ENCODE data around the gene COL17A1. TPM values are rescaled to one million over a fixed set of nuclear protein-coding genes. Genes with fewer than 3 reads are reported as not detected.

Gene COL17A1
- total and polyA plus RNA-seq, 9 of the 15 experiments (the other 6 are each of a cell fraction or from before 2014, with no cell fraction given): not detected

DNA sequence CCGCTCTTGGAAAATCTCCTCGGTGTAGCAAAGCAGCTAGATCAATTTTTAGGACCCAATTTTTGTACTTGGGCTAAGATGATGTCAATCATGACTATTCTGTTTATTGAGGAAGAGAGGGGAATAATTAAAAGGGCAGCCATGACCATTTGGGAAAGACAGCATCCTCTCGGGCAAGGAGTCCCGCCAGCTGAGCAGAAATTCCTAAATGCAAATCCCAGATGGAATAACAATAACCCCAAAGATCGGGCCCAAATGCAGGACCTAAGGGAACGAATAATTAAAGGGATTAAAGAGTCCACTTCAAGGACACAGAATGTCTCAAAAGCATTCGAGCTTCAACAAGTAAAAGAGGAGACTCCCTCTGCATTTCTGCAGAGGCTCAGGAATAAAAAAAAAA lies 18.7 kb downstream of the COL17A1 start:
- no TSS peak for BruUV-seq (replicated peaks)
- 4% methylated on average over 6 of the region's 7 CpGs for WGBS (ENCODE audit: insufficient coverage, low coverage, missing lambda C conversion rate)
- Histone ChIP-seq H3K4me1 (replicated peaks in 1 of 2; ENCODE audit: control insufficient read depth in 2 of 2, insufficient read depth in 2 of 2, low read length in 2 of 2) (no peaks in the 10 kb centered on the region; a peak in 1 of 5 replicates), H3K9ac (ENCODE audit: insufficient read depth in 1 of 2, low read depth in 2 of 2, low read length in 2 of 2) (no peak overlapping the region), H3K4me3 (no peak overlapping the region), H4K20me1 (replicated peaks; ENCODE audit: control insufficient read depth, insufficient read depth, low read length) (no peaks in the 10 kb centered on the region), H3K36me3 (ENCODE audit: control insufficient read depth, insufficient read depth, low read length) (no peaks in the 10 kb centered on the region), H3K27ac (ENCODE audit: extremely low read depth, low read depth, low read length) (no peak overlapping the region), H3K27me3 (ENCODE audit: control insufficient read depth in 2 of 2, insufficient read depth in 2 of 2, low read length in 2 of 2) (peaks cover 15 to 54% of the 10 kb centered on the region in 2 experiments), H3K9me1 (ENCODE audit: control insufficient read depth, insufficient read depth, low read length) (no peaks in the 10 kb centered on the region), H2AFZ (ENCODE audit: low read depth, low read length) (no peak overlapping the region), H3K79me2 (ENCODE audit: control insufficient read depth, insufficient read depth, low read length) (no peaks in the 10 kb centered on the region), H3K9me3 (replicated peaks; ENCODE audit: control insufficient read depth, insufficient read depth, low read depth, low read length) (no peaks in the 10 kb centered on the region), H3K4me2 (ENCODE audit: insufficient read depth, low read length) (no peak overlapping the region)
- TF ChIP-seq CBX2 (IDR thresholded peaks at IDR 0.05; ENCODE audit: insufficient read depth, low read length, poor library complexity, severe bottlenecking) (peak; percentile 60), RFX7 (CRISPR knock-in tag; IDR thresholded peaks at IDR 0.05) (no peak)
- ATAC-seq (no peak), FAIRE-seq (no peak), DNase-seq (ENCODE audit: extremely low read depth in 1 of 4, low spot score in 3 of 4) (no peak)
- CTCF ChIA-PET (ENCODE audit: low intra/inter-chr PET ratio): no interaction called here
- POLR2A ChIA-PET: interaction anchor here (0.6 to 0.7 kb wide), 2 partner anchors 11 to 55 kb away, joined by 3 read pairs; partner anchors contain the start of gene SFR1
- in situ Hi-C loops (cut with MboI): no loop called here
- intact Hi-C loops (cut with micrococcal nuclease): no loop called here

- FAIRE-seq (no peak), ATAC-seq (no peak), DNase-seq (ENCODE audit: extremely low read depth in 1 of 4, low spot score in 3 of 4) (no peak)
- Histone ChIP-seq H4K20me1 (replicated peaks; ENCODE audit: control insufficient read depth, insufficient read depth, low read length) (no peaks in the 10 kb centered on the region), H3K36me3 (ENCODE audit: control insufficient read depth, insufficient read depth, low read length) (no peaks in the 10 kb centered on the region), H3K79me2 (ENCODE audit: control insufficient read depth, insufficient read depth, low read length) (no peaks in the 10 kb centered on the region), H3K9me1 (ENCODE audit: control insufficient read depth, insufficient read depth, low read length) (no peaks in the 10 kb centered on the region), H3K27me3 (ENCODE audit: control insufficient read depth in 2 of 2, insufficient read depth in 2 of 2, low read length in 2 of 2) (peaks cover 11 to 53% of the 10 kb centered on the region in 2 experiments; a peak in 4 of 5 replicates), H3K4me3 (no peak overlapping the region), H3K9ac (ENCODE audit: insufficient read depth in 1 of 2, low read depth in 2 of 2, low read length in 2 of 2) (no peak overlapping the region), H3K4me2 (ENCODE audit: insufficient read depth, low read length) (no peak overlapping the region), H3K9me3 (replicated peaks; ENCODE audit: control insufficient read depth, insufficient read depth, low read depth, low read length) (no peaks in the 10 kb centered on the region), H3K27ac (ENCODE audit: extremely low read depth, low read depth, low read length) (no peak overlapping the region), H3K4me1 (replicated peaks in 1 of 2; ENCODE audit: control insufficient read depth in 2 of 2, insufficient read depth in 2 of 2, low read length in 2 of 2) (no peaks in the 10 kb centered on the region; a peak in 1 of 5 replicates), H2AFZ (ENCODE audit: low read depth, low read length) (no peak overlapping the region)
- ChIA-PET CTCF (ENCODE audit: low intra/inter-chr PET ratio) (no interaction called here), POLR2A (interaction anchor here (0.6 kb wide), 1 partner anchor 1113 kb away, joined by 4 read pairs; no protein-coding TSS in a partner anchor)
- intact Hi-C loops (cut with micrococcal nuclease): no loop called here
- BruUV-seq (replicated peaks): no TSS peak
- in situ Hi-C loops (cut with MboI): no loop called here
- WGBS (ENCODE audit: insufficient coverage, low coverage, missing lambda C conversion rate): 0% methylated on average over 1 of the region's 1 CpG
- TF ChIP-seq CBFB (CRISPR knock-in tag; IDR thresholded peaks at IDR 0.05) (no peak), REST (IDR thresholded peaks at IDR 0.05; ENCODE audit: borderline replicate concordance) (no peak), REST (CRISPR knock-in tag; IDR thresholded peaks at IDR 0.05; ENCODE audit: low read depth) (no peak), ZNF316 (IDR thresholded peaks at IDR 0.05) (peak; percentile 3; the same call in 1 of the 2 replicates)
- TF ChIP-seq, protein P1, sequence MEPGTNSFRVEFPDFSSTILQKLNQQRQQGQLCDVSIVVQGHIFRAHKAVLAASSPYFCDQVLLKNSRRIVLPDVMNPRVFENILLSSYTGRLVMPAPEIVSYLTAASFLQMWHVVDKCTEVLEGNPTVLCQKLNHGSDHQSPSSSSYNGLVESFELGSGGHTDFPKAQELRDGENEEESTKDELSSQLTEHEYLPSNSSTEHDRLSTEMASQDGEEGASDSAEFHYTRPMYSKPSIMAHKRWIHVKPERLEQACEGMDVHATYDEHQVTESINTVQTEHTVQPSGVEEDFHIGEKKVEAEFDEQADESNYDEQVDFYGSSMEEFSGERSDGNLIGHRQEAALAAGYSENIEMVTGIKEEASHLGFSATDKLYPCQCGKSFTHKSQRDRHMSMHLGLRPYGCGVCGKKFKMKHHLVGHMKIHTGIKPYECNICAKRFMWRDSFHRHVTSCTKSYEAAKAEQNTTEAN (CRISPR knock-in tag; IDR thresholded peaks at IDR 0.05): no peak
These were observed 19.9 kb downstream of the COL17A1 start for GRCh38 chr10:104065748-104066147.
